AG09309 (cell line): ENCODE data around the gene ADIRF.
A peak's percentile ranks its signal among the peaks of the same experiment; 100 is the strongest.
"Not testable (repeated sequence)": the region's sequence is repeated elsewhere in the genome, so short reads cannot be mapped to it uniquely, and the experiment has no call there.

Experiments used
- DNase-seq: peaks from one replicate; pipeline ENCODE4 v3.0.0-alpha.2; 2010; ENCODE audit warnings: low read depth
- H3K4me3 ChIP-seq: 2 replicates; pipeline ENCODE4 v1.5.1; 2011; ENCODE audit warnings: mild to moderate bottlenecking, low read depth, low read length, moderate library complexity; ENCODE audit not compliant: control insufficient read depth
- TF ChIP-seq, protein P1 (sequence below): IDR thresholded peaks from 2 replicates; pipeline ENCODE4 v1.5.1; 2011; ENCODE audit warnings: mild to moderate bottlenecking, low read depth, low read length, inconsistent platforms; ENCODE audit not compliant: insufficient read depth, control insufficient read depth; ENCODE audit errors: missing control alignments

Gene ADIRF

DNA sequence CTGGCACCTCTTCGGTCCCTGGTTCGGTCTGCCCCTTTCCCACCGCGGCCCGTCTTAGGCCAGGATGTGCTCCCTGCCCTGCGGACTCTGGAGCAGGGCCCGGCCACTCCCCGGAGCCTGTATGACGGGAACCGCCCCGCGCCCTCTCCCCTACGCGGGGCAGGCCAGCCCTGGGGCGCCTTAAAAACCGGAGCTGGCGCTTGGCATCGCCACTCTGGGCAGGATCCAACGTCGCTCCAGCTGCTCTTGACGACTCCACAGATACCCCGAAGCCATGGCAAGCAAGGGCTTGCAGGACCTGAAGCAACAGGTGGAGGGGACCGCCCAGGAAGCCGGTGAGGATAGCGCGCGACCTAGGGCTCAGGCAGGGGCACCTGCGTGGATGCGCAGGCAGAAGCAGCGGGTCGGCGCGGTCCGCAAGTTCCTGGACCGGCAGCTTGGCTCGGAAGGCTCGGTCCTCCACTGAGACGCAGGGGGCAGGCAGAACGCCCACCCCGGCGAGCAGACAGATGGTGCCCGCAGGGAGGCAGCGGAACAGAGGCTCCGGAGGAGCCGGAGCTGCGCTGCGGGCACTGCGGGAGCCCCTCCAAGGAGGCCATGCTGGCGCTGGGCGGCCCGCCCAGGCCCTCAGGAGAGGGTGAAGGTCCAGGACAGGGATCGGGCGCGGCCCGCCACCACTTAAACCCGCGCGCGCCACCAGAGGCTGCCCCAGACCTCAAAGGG lies at the start of gene ADIRF:
Gene ADIRF, plus strand, starts transcription at position 212 of the 723 bp plus-strand sequence. Its CDS starts 63 bp downstream, at position 275.
- peak within 1 kb of the TSS; percentile 70 for H3K4me3 ChIP-seq
- TF ChIP-seq, protein P1, sequence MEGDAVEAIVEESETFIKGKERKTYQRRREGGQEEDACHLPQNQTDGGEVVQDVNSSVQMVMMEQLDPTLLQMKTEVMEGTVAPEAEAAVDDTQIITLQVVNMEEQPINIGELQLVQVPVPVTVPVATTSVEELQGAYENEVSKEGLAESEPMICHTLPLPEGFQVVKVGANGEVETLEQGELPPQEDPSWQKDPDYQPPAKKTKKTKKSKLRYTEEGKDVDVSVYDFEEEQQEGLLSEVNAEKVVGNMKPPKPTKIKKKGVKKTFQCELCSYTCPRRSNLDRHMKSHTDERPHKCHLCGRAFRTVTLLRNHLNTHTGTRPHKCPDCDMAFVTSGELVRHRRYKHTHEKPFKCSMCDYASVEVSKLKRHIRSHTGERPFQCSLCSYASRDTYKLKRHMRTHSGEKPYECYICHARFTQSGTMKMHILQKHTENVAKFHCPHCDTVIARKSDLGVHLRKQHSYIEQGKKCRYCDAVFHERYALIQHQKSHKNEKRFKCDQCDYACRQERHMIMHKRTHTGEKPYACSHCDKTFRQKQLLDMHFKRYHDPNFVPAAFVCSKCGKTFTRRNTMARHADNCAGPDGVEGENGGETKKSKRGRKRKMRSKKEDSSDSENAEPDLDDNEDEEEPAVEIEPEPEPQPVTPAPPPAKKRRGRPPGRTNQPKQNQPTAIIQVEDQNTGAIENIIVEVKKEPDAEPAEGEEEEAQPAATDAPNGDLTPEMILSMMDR = no peak
- no peak for DNase-seq

DNA sequence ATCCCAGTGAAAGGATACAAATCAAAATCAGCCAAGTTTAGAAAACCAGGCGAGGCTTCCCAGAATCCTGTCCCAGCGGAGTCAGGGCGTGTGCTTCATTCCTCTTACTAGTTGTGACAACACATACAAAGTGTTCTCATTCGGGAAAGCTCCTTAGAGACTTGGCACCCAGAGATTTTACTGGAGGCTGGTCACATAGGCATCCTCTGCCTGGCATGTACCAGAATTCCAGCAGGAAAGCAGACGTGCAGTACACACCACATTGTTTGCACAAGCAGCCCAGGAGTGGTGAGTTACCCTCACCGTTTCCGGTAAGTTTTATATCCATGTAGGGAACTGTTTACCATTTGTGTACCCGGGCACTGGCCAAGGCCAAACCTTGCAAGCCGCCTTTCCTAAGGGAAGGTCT lies 45.7 kb upstream of the ADIRF start:
- TF ChIP-seq, protein P1 = no peak
- H3K4me3 ChIP-seq = no peak overlapping the region
- no peak for DNase-seq

DNA sequence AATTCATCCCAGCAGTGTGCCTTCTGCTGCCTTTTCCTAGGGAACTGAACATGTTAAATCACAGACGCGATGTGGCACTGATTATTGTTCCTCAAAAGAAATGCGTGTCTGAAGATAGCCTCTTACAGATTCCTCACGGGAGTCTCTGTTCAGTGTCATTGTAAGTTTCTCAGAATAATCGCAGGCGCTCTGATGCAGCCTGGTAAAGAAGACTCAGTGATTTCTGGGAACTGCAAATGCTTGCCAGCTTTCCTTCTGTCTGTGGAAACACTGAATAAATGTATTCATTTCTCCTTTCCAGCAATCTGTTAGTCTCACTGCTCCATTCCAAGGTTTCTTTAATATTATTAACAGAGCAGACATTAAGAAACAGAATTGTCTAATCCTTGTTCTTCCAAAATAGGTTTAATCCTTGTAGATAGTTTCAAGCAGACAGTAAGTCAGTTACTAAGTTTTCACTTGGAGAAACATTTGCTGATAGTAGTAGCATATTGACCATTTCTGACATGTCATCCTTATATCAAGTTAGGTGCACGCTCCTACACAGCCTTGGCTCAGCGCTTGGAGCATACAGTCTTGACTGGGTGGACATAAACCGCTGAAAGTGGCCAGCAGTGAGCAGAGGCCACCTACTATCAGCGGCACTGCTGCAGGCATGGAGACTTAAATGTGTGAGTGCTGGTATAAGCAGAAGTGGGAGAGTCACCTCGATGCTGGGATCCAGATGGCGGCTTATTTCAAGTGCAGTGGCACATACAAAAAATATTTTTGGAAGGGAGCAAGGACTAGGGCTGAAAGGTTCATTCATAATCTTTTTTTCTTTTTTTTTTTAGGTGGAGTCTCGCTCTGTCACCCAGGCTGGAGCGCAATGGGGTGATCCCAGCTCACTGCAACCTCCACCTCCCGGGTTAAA lies 38.6 kb upstream of the ADIRF start:
- TF ChIP-seq, protein P1 = no peak
- H3K4me3 ChIP-seq = no peak overlapping the region
- no peak for DNase-seq

DNA sequence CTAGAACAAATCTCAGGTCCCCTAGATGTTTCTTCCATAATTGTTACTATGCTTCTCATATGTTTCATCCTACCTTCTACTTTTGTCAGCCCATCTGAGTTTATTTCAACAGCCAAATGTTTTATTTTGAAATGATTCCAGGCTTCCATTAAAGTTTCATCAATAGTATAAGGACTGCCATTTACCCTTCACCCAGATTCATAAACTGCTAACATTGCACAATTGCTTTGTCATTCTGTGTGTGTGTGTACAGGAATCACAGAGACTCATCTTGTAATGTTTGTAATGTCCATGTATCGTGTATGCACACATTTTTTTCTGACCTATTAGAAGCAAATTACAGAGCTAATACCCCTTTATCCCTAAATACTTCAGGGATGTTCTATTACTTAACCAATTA lies 36.4 kb upstream of the ADIRF start:
- no peak overlapping the region for H3K4me3 ChIP-seq
- DNase-seq = peak; percentile 58
- TF ChIP-seq, protein P1 = no peak

DNA sequence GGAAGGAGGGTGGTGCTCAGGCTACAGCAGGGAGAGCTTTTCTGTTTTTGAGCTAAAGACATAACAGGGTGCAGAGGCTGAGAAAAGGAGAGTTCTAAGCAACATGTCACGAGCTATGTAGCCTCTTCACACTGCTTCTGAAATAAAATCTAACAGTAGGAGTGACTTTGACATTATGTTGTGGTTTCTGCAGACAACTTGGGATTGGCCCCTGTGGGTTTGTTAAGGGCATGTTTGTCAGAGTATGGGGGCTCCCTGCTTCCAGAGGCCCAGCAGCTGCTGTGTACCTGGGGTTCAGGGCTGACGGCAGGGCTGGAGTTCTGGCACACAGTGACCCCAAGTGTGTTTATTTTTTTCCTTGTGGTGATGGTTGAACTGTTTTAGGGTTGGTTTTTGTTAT lies 35.6 kb upstream of the ADIRF start:
- DNase-seq = no peak

DNA sequence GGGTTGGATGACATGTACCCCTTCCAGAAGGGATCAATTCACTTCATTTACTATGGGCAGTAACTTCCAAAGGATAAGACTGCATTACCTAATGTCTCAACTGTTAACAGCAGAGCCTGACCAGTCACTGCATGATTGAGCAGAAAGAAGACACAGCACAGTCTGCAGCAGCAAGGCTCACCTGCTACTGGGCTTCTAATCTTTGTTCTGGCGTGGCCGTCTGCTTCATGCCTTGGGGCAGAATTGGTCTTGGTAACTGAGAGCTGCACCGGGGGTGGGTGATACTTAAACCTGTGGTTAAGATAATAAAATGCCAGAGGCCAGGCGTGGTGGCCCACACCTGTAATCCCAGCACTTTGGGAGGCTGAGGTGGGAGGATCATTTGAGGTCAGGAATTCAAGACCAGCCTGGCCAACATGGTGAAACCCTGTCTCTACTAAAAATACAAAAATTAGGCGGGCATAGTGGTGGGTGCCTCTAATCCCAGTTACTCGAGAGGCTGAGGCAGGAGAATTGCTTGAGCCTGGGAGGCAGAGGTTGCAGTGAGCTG lies 34.0 kb upstream of the ADIRF start:
- H3K4me3 ChIP-seq, DNase-seq: not testable (repeated sequence)

More for the DNA sequence above, 35.6 kb upstream of the ADIRF start:
- no peak overlapping the region for H3K4me3 ChIP-seq
- TF ChIP-seq, protein P1 = no peak
